Coronary artery (tissue), 2 donors: ENCODE measurements around the gene LONP2.

ENCODE experiments used
- DNase-seq: peaks from one replicate; pipeline ENCODE4 v3.0.0-alpha.2; 2017; ENCODE audit warnings: low spot score
- H3K27ac ChIP-seq, 2 donors: fragments of 200-600 bp; sonication (generic); one replicate each; pipeline ENCODE4 v1.5.1; 2016 to 2019
- H3K4me3 ChIP-seq: fragments of 200-600 bp; sonication (generic); 2 replicates; pipeline ENCODE4 v1.5.1; 2016; ENCODE audit warnings: mild to moderate bottlenecking, moderate library complexity
- CTCF ChIP-seq: fragments of 200-600 bp; sonication (generic); IDR thresholded peaks from one replicate; pipeline ENCODE4 v1.5.1; 2019; ENCODE audit warnings: antibody characterized with exemption

LONP2 gene

GRCh38 chr16:48220891-48221290, 23.2 kb upstream of the LONP2 start:
- H3K4me3 ChIP-seq = no peak overlapping the region
- H3K27ac ChIP-seq = no peak overlapping the region
- no peak for DNase-seq
- no peak for TF ChIP-seq CTCF

DNA sequence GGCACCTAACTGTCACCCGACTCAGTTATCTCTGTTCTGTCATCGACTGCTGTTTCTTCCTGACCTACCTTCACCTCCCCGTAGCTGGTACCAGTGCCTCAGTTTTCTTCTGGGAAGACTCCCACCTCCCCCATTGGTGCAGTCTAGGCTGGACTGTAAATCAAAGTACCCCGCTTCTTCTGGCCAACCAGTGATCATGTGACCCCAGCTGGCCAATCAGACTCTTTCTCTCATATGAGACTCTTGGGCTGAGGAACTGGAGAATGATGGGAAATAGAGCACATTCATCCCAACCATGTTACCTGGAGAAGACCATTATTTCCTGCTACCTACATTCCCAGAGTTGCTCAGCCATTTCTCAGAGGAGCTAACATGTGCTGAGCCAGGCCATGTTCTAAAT, 20.6 kb upstream of the LONP2 start:
- no peak for DNase-seq
- TF ChIP-seq CTCF = no peak
- H3K4me3 ChIP-seq = no peak overlapping the region
- H3K27ac ChIP-seq = no peak overlapping the region

GRCh38 chr16:48225456-48225855, 18.6 kb upstream of the LONP2 start:
- Histone ChIP-seq H3K27ac (no peak overlapping the region), H3K4me3 (no peak overlapping the region)
- TF ChIP-seq CTCF = no peak

GRCh38 chr16:48231727-48232492, 12.2 kb upstream of the LONP2 start:
- Histone ChIP-seq H3K27ac (no peak overlapping the region), H3K4me3 (no peak overlapping the region)
- DNase-seq = no peak
- TF ChIP-seq CTCF = no peak

More at GRCh38 chr16:48225456-48225855, 18.6 kb upstream of the LONP2 start:
- DNase-seq = no peak

DNA sequence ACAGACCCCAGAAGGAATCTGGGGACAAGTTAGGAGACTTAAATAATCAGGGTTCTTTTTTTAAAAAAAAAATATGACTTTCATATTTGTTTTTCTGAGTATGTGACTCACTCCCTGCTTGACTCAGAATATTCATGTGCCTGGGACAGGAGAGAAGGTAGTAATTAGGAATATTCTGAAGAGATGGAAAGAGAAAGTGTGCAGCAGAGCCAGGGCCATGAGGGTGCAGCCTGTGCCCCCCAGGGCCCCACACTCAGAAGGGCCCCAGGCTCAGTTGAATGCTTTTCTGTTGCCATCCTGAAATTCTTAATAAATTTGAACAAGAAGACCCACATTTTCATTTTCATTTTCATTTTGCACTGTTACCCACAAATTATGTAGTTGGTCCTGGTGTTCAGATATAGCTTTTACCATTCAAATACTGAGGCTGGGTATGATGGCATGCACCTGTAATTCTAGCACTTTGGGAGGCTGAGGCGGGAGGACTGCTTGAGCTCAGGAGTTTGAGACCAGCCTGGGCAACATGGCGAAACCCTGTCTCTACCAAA, 11.5 kb upstream of the LONP2 start:
- Histone ChIP-seq H3K27ac (no peak overlapping the region), H3K4me3 (no peak overlapping the region)
- DNase-seq = no peak
- no peak for TF ChIP-seq CTCF

- no peak for DNase-seq
These were observed 9.5 kb upstream of the LONP2 start for GRCh38 chr16:48234630-48235029.

More at GRCh38 chr16:48234630-48235029, 9.5 kb upstream of the LONP2 start:
- TF ChIP-seq CTCF = no peak
- Histone ChIP-seq H3K4me3 (no peak overlapping the region), H3K27ac (no peak overlapping the region)
